IMR-90 (cell line): ENCODE data around the gene CCDC146. TPM values are rescaled to one million over a fixed set of nuclear protein-coding genes. Genes with fewer than 3 reads are reported as not detected.

Experiments used
- ATAC-seq: fragments of 200-7000 bp; cut with Tn5 transposase; 2 replicates; pipeline ENCODE4 v1.9.1; 2020; ENCODE audit warnings: low read depth, mild to moderate bottlenecking, moderate library complexity
- BruUV-seq: library from RNA; stranded (reverse); fragments of 400-500 nt; replicated peaks from 2 replicates; lab custom pipeline; 2021; lab: Mats Ljungman, UMichigan
- CTCF ChIA-PET: fragments of 300-600 bp; formaldehyde crosslinking; extraction: SDS; loops from one replicate; lab custom pipeline; 2021; ENCODE audit warnings: antibody characterized with exemption; lab: Yijun Ruan, JAX
- POLR2A ChIA-PET: fragments of 300-600 bp; sonication (Branson Sonifier 250); formaldehyde crosslinking; loops from one replicate; lab custom pipeline; 2022; ENCODE audit warnings: antibody characterized with exemption; ENCODE audit not compliant: unreplicated experiment; lab: Charles Lee
- DNase-seq: peaks from one replicate; pipeline ENCODE4 v3.0.0; 2013
- H2AFZ ChIP-seq: replicated peaks from 2 replicates; pipeline ENCODE3; 2013; ENCODE audit warnings: low read length, mild to moderate bottlenecking; ENCODE audit not compliant: poor library complexity
- H2AK5ac ChIP-seq: 2 replicates; pipeline ENCODE4 v1.6.1; 2013; ENCODE audit warnings: low read depth, low read length, inconsistent platforms
- H2AK9ac ChIP-seq: replicated peaks from 2 replicates; pipeline ENCODE3; 2013; ENCODE audit warnings: mild to moderate bottlenecking, low read depth, low read length, moderate library complexity; ENCODE audit not compliant: poor library complexity
- H2BK120ac ChIP-seq: 2 replicates; pipeline ENCODE4 v1.6.1; 2013; ENCODE audit warnings: low read depth, low read length, inconsistent platforms
- H2BK15ac ChIP-seq: 3 replicates; pipeline ENCODE4 v1.6.1; 2013; ENCODE audit warnings: low read depth, low read length, inconsistent platforms
- H2BK20ac ChIP-seq: 2 replicates; pipeline ENCODE4 v1.6.1; 2013; ENCODE audit warnings: low read depth, mild to moderate bottlenecking, inconsistent platforms, low read length, moderate library complexity
- H2BK5ac ChIP-seq: 2 replicates; pipeline ENCODE4 v1.6.1; 2013; ENCODE audit warnings: mild to moderate bottlenecking, low read depth, low read length, inconsistent platforms; ENCODE audit not compliant: poor library complexity, severe bottlenecking
- H3K14ac ChIP-seq: replicated peaks from 2 replicates; pipeline ENCODE4 v1.6.1; 2013; ENCODE audit warnings: low read depth, low read length, inconsistent platforms
- H3K18ac ChIP-seq: 2 replicates; pipeline ENCODE4 v1.6.1; 2013; ENCODE audit warnings: low read depth, low read length, control low read depth
- H3K23ac ChIP-seq: 2 replicates; pipeline ENCODE4 v1.6.1; 2013; ENCODE audit warnings: low read depth, low read length, inconsistent platforms
- H3K27ac ChIP-seq: 2 replicates; pipeline ENCODE4 v1.5.1; 2013; ENCODE audit warnings: mild to moderate bottlenecking, control low read depth, low read length; ENCODE audit not compliant: insufficient read depth
- H3K27me3 ChIP-seq: 2 replicates; pipeline ENCODE4 v1.6.1; 2013; ENCODE audit warnings: low read length; ENCODE audit not compliant: control insufficient read depth, insufficient read depth
- H3K36me3 ChIP-seq: 2 replicates; pipeline ENCODE4 v1.6.1; 2013; ENCODE audit warnings: low read length, mixed read lengths; ENCODE audit not compliant: control insufficient read depth, insufficient read depth
- H3K4ac ChIP-seq: 2 replicates; pipeline ENCODE4 v1.6.1; 2013; ENCODE audit warnings: low read depth, low read length, inconsistent platforms
- H3K4me1 ChIP-seq: 2 replicates; pipeline ENCODE4 v1.6.1; 2013; ENCODE audit warnings: low read length, mixed read lengths; ENCODE audit not compliant: control insufficient read depth, insufficient read depth
- H3K4me2 ChIP-seq: 2 replicates; pipeline ENCODE4 v1.6.1; 2013; ENCODE audit warnings: low read depth, mild to moderate bottlenecking, control low read depth, low read length, moderate library complexity
- H3K4me3 ChIP-seq: 2 replicates; pipeline ENCODE4 v1.5.1; 2013; ENCODE audit warnings: low read depth, mild to moderate bottlenecking, control low read depth, low read length, moderate library complexity; ENCODE audit not compliant: insufficient read depth
- H3K56ac ChIP-seq: 2 replicates; pipeline ENCODE4 v1.6.1; 2013; ENCODE audit warnings: low read length, inconsistent platforms; ENCODE audit not compliant: insufficient read depth; ENCODE audit errors: extremely low read depth
- H3K79me1 ChIP-seq, 2 experiments: 2 replicates each; pipeline ENCODE4 v1.6.1; 2013; ENCODE audit warnings: low read length in 2 of 2, inconsistent platforms in 1 of 2, low read depth in 1 of 2
- H3K9ac ChIP-seq: 2 replicates; pipeline ENCODE4 v1.6.1; 2013; ENCODE audit warnings: low read depth, low read length, control low read depth
- H3K9me1 ChIP-seq: 2 replicates; pipeline ENCODE4 v1.6.1; 2013; ENCODE audit warnings: low read length, inconsistent platforms; ENCODE audit not compliant: insufficient read depth
- H3K9me3 ChIP-seq: 2 replicates; pipeline ENCODE4 v1.6.1; 2013; ENCODE audit warnings: low read length; ENCODE audit not compliant: control insufficient read depth, insufficient read depth
- H4K20me1 ChIP-seq: 2 replicates; pipeline ENCODE4 v1.6.1; 2013; ENCODE audit warnings: low read length, inconsistent platforms; ENCODE audit not compliant: insufficient read depth
- H4K5ac ChIP-seq: 2 replicates; pipeline ENCODE4 v1.6.1; 2013; ENCODE audit warnings: mild to moderate bottlenecking, low read depth, low read length, control low read depth
- H4K8ac ChIP-seq, 2 experiments: 2 replicates each; pipeline ENCODE4 v1.6.1; 2013; ENCODE audit warnings: low read depth in 2 of 2, low read length in 2 of 2, control low read depth in 1 of 2, inconsistent platforms in 1 of 2
- H4K91ac ChIP-seq: 2 replicates; pipeline ENCODE4 v1.6.1; 2013; ENCODE audit warnings: low read depth, low read length, inconsistent platforms; ENCODE audit not compliant: insufficient read depth
- BHLHE40 ChIP-seq: fragments of 150-350 bp; IDR thresholded peaks from 2 replicates; pipeline ENCODE4 v1.6.1; 2016; ENCODE audit warnings: mild to moderate bottlenecking, low read depth, low read length
- CEBPB ChIP-seq: IDR thresholded peaks from 2 replicates; pipeline ENCODE4 v1.6.1; 2012; ENCODE audit warnings: low read depth, low read length, improper control_type of control experiment
- CHD1 ChIP-seq: IDR thresholded peaks from 2 replicates; pipeline ENCODE4 v1.6.1; 2012; ENCODE audit warnings: low read depth, low read length, improper control_type of control experiment
- CTCF ChIP-seq: conservative IDR thresholded peaks from 2 replicates; pipeline ENCODE4 v1.5.1; 2012; ENCODE audit warnings: mild to moderate bottlenecking, low read depth, low read length, improper control_type of control experiment
- ELK1 ChIP-seq: fragments of 150-350 bp; IDR thresholded peaks from 2 replicates; pipeline ENCODE4 v1.6.1; 2016; ENCODE audit warnings: low read depth, mild to moderate bottlenecking, low read length, moderate library complexity, borderline replicate concordance
- FOS ChIP-seq: fragments of 150-350 bp; IDR thresholded peaks from 2 replicates; pipeline ENCODE4 v1.6.1; 2016; ENCODE audit warnings: low read depth, low read length
- MAFK ChIP-seq: IDR thresholded peaks from 2 replicates; pipeline ENCODE4 v1.6.1; 2012; ENCODE audit warnings: low read depth, low read length, improper control_type of control experiment
- MAZ ChIP-seq: IDR thresholded peaks from 2 replicates; pipeline ENCODE4 v1.6.1; 2012; ENCODE audit warnings: low read depth, mild to moderate bottlenecking, low read length, improper control_type of control experiment, moderate library complexity, borderline replicate concordance
- MXI1 ChIP-seq: IDR thresholded peaks from 2 replicates; pipeline ENCODE4 v1.6.1; 2012; ENCODE audit warnings: low read depth, mild to moderate bottlenecking, low read length, moderate library complexity, borderline replicate concordance
- NFE2L2 ChIP-seq: fragments of 150-350 bp; IDR thresholded peaks from 2 replicates; pipeline ENCODE4 v1.6.1; 2016; ENCODE audit warnings: low read depth, mild to moderate bottlenecking, low read length
- POLR2A ChIP-seq: IDR thresholded peaks from 2 replicates; pipeline ENCODE4 v1.6.1; 2012; ENCODE audit warnings: mild to moderate bottlenecking, low read depth, low read length
- RAD21 ChIP-seq: IDR thresholded peaks from 2 replicates; pipeline ENCODE4 v1.6.1; 2012; ENCODE audit warnings: low read length, improper control_type of control experiment
- RCOR1 ChIP-seq: IDR thresholded peaks from 2 replicates; pipeline ENCODE4 v1.6.1; 2012; ENCODE audit warnings: mild to moderate bottlenecking, low read length, improper control_type of control experiment; ENCODE audit not compliant: insufficient replicate concordance
- RFX5 ChIP-seq: IDR thresholded peaks from 2 replicates; pipeline ENCODE4 v1.8.0; 2012; ENCODE audit warnings: low read depth, mild to moderate bottlenecking, low read length, moderate library complexity
- SMC3 ChIP-seq: fragments of 150-350 bp; IDR thresholded peaks from 2 replicates; pipeline ENCODE4 v1.6.1; 2016; ENCODE audit warnings: low read depth, mild to moderate bottlenecking, antibody characterized with exemption, low read length, moderate library complexity
- USF2 ChIP-seq: fragments of 150-350 bp; IDR thresholded peaks from 2 replicates; pipeline ENCODE4 v1.6.1; 2017; ENCODE audit warnings: mild to moderate bottlenecking, antibody characterized with exemption, low read length, low read depth
- dilution Hi-C: fragments of 300-500 bp; cut with HindIII; formaldehyde crosslinking; loops from one replicate; pipeline ENCODE4 v1.14.3; 2018; ENCODE audit warnings: low sequenced_read_pairs; ENCODE audit not compliant: unreplicated experiment
- in situ Hi-C: fragments of 300-500 bp; cut with MboI; formaldehyde crosslinking; loops from 3 replicates; pipeline ENCODE4 v1.14.3; 2019; ENCODE audit warnings: low sequenced_read_pairs, inconsistent platforms, mixed read lengths
- intact Hi-C: fragments of 100-400 bp; cut with micrococcal nuclease; formaldehyde crosslinking; loops from 2 replicates; pipeline ENCODE4 v1.10.0; 2022
- polyA plus RNA-seq, 3 experiments: library from polyadenylated mRNA; depleted of rRNA; stranded (reverse); fragments of >200 nt; gene quantifications; 2 replicates each; pipeline ENCODE4 v1.2.3, GENCODE V29; 2012; ENCODE audit warnings: low replicate concordance in 1 of 3
- total RNA-seq: library from RNA; depleted of rRNA; stranded (reverse); fragments of >200 nt; gene quantifications from 2 replicates; pipeline ENCODE4 v1.2.3, GENCODE V29; 2012

CCDC146 gene
- total and polyA plus RNA-seq, 2 of the 4 experiments (the other 2 are of a cell fraction): 0.54 to 1.7 TPM

- H3K18ac ChIP-seq: no peak overlapping the region
- TF ChIP-seq CTCF: no peak
- TF ChIP-seq MAZ: no peak
- no peak for TF ChIP-seq MAFK
- TF ChIP-seq SMC3: no peak
- no peak for TF ChIP-seq CHD1
- no peak for TF ChIP-seq FOS
- TF ChIP-seq RCOR1: no peak
- TF ChIP-seq RFX5: no peak
- no peak for TF ChIP-seq POLR2A
- no peak for TF ChIP-seq ELK1
- no peak for TF ChIP-seq USF2
- TF ChIP-seq MXI1: no peak
- no peak for TF ChIP-seq CEBPB
- no peak for TF ChIP-seq NFE2L2
- TF ChIP-seq RAD21: no peak
- no peak for TF ChIP-seq BHLHE40
- no peak overlapping the region for H3K4me2 ChIP-seq
- no peak overlapping the region for H3K4me3 ChIP-seq
- dilution Hi-C loops (no loop called here), intact Hi-C loops (no loop called here), in situ Hi-C loops (no loop called here)
- no peak overlapping the region for H2AFZ ChIP-seq
- no peak overlapping the region for H3K56ac ChIP-seq
- peaks cover 7% of the 10 kb centered on the region; the same call in 1 of the 2 replicates for H3K36me3 ChIP-seq
- ATAC-seq (no peak), DNase-seq (no peak)
- H2AK5ac ChIP-seq: no peak overlapping the region
- no peak overlapping the region for H4K5ac ChIP-seq
- BruUV-seq: no TSS peak
- H4K8ac ChIP-seq: no peak overlapping the region
- no peak overlapping the region for H3K14ac ChIP-seq
- H3K27ac ChIP-seq: no peak overlapping the region
- H4K20me1 ChIP-seq: no peaks in the 10 kb centered on the region
- H3K23ac ChIP-seq: no peak overlapping the region
- CTCF ChIA-PET: no interaction called here
- no peaks in the 10 kb centered on the region for H3K27me3 ChIP-seq
- H2BK5ac ChIP-seq: no peak overlapping the region
- POLR2A ChIA-PET: no interaction called here
- no peak overlapping the region for H4K91ac ChIP-seq
- no peak overlapping the region for H3K4ac ChIP-seq
- peaks cover 6% of the 10 kb centered on the region; the same call in 1 of the 2 replicates for H3K9me1 ChIP-seq
- H3K9me3 ChIP-seq: no peaks in the 10 kb centered on the region; the same call in 1 of the 2 replicates
- no peak overlapping the region for H2BK20ac ChIP-seq
- no peak overlapping the region for H2BK15ac ChIP-seq
- H2BK120ac ChIP-seq: no peak overlapping the region
- H3K79me1 ChIP-seq: no peaks in the 10 kb centered on the region
- H2AK9ac ChIP-seq: no peak overlapping the region
- no peaks in the 10 kb centered on the region; the same call in 1 of the 2 replicates for H3K4me1 ChIP-seq
- no peak overlapping the region for H3K9ac ChIP-seq
These were observed 168.0 kb downstream of the CCDC146 start for GRCh38 chr7:77290425-77290824.
